Measurements from ENCODE around the gene CYB5R4. TPM values are rescaled to one million over a fixed set of nuclear protein-coding genes. Genes with fewer than 3 reads are reported as not detected.

CYB5R4 gene, protein sequence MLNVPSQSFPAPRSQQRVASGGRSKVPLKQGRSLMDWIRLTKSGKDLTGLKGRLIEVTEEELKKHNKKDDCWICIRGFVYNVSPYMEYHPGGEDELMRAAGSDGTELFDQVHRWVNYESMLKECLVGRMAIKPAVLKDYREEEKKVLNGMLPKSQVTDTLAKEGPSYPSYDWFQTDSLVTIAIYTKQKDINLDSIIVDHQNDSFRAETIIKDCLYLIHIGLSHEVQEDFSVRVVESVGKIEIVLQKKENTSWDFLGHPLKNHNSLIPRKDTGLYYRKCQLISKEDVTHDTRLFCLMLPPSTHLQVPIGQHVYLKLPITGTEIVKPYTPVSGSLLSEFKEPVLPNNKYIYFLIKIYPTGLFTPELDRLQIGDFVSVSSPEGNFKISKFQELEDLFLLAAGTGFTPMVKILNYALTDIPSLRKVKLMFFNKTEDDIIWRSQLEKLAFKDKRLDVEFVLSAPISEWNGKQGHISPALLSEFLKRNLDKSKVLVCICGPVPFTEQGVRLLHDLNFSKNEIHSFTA
- total RNA-seq, result 10 to 100 TPM; 15.5 to 16.3 TPM
- 27.6 TPM for polyA plus RNA-seq (2013, experiment 1 of 2)
- 28.7 TPM for polyA plus RNA-seq (2013, experiment 2 of 2)
- 21.3 to 58.8 (median 42.1) reads per million in 172 experiments for total RNA-seq

DNA sequence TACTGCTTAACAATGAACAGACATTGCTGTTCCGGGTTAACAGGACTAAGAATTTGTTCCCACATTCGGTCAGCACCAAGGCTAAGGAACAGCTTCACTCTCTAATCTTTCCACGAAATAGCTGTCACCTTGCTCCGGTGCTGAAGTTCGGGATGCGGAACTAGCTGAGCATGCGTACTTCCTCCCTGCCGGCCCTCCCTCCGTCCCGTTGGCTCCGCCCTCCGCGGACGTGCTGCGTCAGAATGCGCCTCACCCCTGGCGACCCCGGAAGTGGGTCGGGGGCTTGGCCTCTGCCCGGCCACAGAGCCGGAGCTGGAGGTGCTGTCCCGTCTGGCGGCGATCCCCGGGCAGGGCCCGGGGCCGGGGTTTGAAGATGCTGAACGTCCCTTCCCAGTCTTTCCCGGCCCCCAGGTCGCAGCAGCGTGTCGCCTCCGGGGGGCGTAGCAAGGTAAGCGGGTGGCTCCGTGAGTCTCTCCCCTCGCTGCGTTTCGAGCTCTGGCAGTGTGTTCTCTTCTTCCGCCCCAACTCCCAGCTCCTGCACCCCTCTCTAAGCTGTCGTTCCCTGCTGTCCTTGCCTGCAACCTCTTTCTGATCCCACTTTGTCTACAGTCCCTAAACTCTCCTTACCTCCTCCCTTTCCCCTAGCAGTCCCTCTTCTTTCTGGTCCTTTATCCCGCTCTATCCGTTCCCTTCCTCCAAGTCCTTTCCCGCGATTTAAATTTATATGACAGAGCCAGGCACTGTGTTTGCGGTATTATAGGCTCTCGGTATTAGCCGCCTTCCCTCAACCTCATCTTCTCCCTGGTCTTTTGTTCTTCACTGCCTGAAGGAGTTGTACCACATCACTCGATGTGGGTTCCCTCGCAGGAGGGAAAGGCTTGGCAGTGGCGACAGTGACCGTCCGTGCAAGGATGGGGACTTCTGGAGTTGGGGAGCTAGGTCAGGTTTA lies at the start of gene CYB5R4:
CYB5R4 (plus strand) TSS at position 280 of the 949 bp plus-strand sequence; CDS start at position 374, 94 bp downstream.
- TF ChIP-seq, protein P1, sequence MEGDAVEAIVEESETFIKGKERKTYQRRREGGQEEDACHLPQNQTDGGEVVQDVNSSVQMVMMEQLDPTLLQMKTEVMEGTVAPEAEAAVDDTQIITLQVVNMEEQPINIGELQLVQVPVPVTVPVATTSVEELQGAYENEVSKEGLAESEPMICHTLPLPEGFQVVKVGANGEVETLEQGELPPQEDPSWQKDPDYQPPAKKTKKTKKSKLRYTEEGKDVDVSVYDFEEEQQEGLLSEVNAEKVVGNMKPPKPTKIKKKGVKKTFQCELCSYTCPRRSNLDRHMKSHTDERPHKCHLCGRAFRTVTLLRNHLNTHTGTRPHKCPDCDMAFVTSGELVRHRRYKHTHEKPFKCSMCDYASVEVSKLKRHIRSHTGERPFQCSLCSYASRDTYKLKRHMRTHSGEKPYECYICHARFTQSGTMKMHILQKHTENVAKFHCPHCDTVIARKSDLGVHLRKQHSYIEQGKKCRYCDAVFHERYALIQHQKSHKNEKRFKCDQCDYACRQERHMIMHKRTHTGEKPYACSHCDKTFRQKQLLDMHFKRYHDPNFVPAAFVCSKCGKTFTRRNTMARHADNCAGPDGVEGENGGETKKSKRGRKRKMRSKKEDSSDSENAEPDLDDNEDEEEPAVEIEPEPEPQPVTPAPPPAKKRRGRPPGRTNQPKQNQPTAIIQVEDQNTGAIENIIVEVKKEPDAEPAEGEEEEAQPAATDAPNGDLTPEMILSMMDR (IDR thresholded peaks at IDR 0.05), result peak; percentile 49
- Mint-ChIP-seq H3K4me3 (peak within 1 kb of the TSS; percentile 91), H3K27me3 (peaks cover 11% of the 10 kb centered on the region), H3K27ac (peak within 1 kb of the TSS; percentile 78), H3K36me3 (ENCODE audit: low read depth) (peaks cover 18% of the 10 kb centered on the region), H3K4me1 (ENCODE audit: low read depth) (peaks cover 48% of the 10 kb centered on the region), H3K9me3 (no peaks in the 10 kb centered on the region)
- peak within 1 kb of the TSS; percentile 78 to 81 for H3K27ac ChIP-seq (ENCODE audit: low read depth in 1 of 2, low read length in 2 of 2)
- H3K36me3 ChIP-seq (ENCODE audit: insufficient read depth, low read length), result peaks cover 7% of the 10 kb centered on the region
- DNase-seq, result peak; percentile 87 to 96 (median 92)
- intact Hi-C loops (cut with DNase I, micrococcal nuclease), result loop anchor here (1.0 to 10.0 kb wide), 6 partner anchors 365 to 1785 kb away; partner anchors contain the start of genes CEP162 (in 1 of the 2), DOP1A (in 1 of the 2), IBTK (in 1 of the 2) and PGM3 (in 1 of the 2)
- POLR2A ChIA-PET, result interaction anchor here (0.7 to 1.8 kb wide), 8 partner anchors 20 to 1819 kb away, joined by 3 to 16 read pairs (median 4); partner anchors contain the start of genes CEP162, IBTK, SNX14 and SYNCRIP
- peaks cover 11 to 13% of the 10 kb centered on the region in 2 experiments for H3K27me3 ChIP-seq (ENCODE audit: control insufficient read depth in 1 of 2, insufficient read depth in 2 of 2, low read length in 2 of 2)
- H3K9me3 ChIP-seq (ENCODE audit: control insufficient read depth in 1 of 2, insufficient read depth in 1 of 2, low read length in 2 of 2), result no peaks in the 10 kb centered on the region
- H3K4me1 ChIP-seq (ENCODE audit: insufficient read depth, low read length), result peaks cover 10% of the 10 kb centered on the region
- peak within 1 kb of the TSS; percentile 64 for H3K4me3 ChIP-seq (ENCODE audit: low read length)
- CTCF ChIA-PET, result interaction anchor here (0.5 to 1.5 kb wide), 8 partner anchors 9 to 795 kb away, joined by 3 to 5 read pairs (median 4); partner anchors contain the start of genes CEP162, DOP1A and UBE3D
- ATAC-seq (ENCODE audit: poor library complexity), result peak; percentile 93

GRCh38 chr6:83812595-83812994 lies 46.9 kb upstream of the CYB5R4 start:
- intact Hi-C loops (cut with DNase I, micrococcal nuclease), result no loop called here
- Mint-ChIP-seq H3K27me3 (peaks cover 4% of the 10 kb centered on the region), H3K4me1 (ENCODE audit: low read depth) (no peaks in the 10 kb centered on the region), H3K27ac (no peak overlapping the region), H3K36me3 (ENCODE audit: low read depth) (no peaks in the 10 kb centered on the region), H3K4me3 (no peak overlapping the region), H3K9me3 (no peaks in the 10 kb centered on the region)
- CTCF ChIA-PET, result no interaction called here
- Histone ChIP-seq H3K27ac (ENCODE audit: low read depth in 1 of 2, low read length in 2 of 2) (no peak overlapping the region), H3K9me3 (ENCODE audit: control insufficient read depth in 1 of 2, insufficient read depth in 1 of 2, low read length in 2 of 2) (no peaks in the 10 kb centered on the region), H3K4me3 (ENCODE audit: low read length) (no peak overlapping the region), H3K27me3 (ENCODE audit: control insufficient read depth in 1 of 2, insufficient read depth in 2 of 2, low read length in 2 of 2) (no peaks in the 10 kb centered on the region), H3K36me3 (ENCODE audit: insufficient read depth, low read length) (no peaks in the 10 kb centered on the region), H3K4me1 (ENCODE audit: insufficient read depth, low read length) (no peaks in the 10 kb centered on the region)
- TF ChIP-seq, protein P1 (IDR thresholded peaks at IDR 0.05), result no peak
- ATAC-seq (ENCODE audit: poor library complexity) (no peak), DNase-seq (no peak)
- POLR2A ChIA-PET, result no interaction called here

All from CD4-positive, alpha-beta T cell (primary cell).